GM23248 (cell line): ENCODE data around the gene FAM168A.

Experiments used
- EZH2 ChIP-seq: fragments of 200-600 bp; sonication (generic); IDR thresholded peaks from 2 replicates; pipeline ENCODE4 v1.6.1; 2018; ENCODE audit warnings: antibody characterized with exemption, mild to moderate bottlenecking; ENCODE audit not compliant: insufficient read depth, poor library complexity, severe bottlenecking
- EZH2phosphoT487 ChIP-seq: fragments of 200-600 bp; sonication (generic); IDR thresholded peaks from 2 replicates; pipeline ENCODE4 v1.6.1; 2018; ENCODE audit warnings: antibody characterized with exemption, moderate library complexity, mild to moderate bottlenecking, low read depth; ENCODE audit not compliant: insufficient read depth

GRCh38 chr11:73585834-73586575, 11.9 kb downstream of the FAM168A start:
- no peak for TF ChIP-seq EZH2phosphoT487
- no peak for TF ChIP-seq EZH2
